Stomach (tissue), 9 donors: ENCODE results near the gene PLN. TPM values are rescaled to one million over a fixed set of nuclear protein-coding genes. Genes with fewer than 3 reads are reported as not detected.
A peak's percentile ranks its signal among the peaks of the same experiment; 100 is the strongest.

Source experiments
- DNase-seq, 2 donors: peaks; one replicate each; pipeline versions ENCODE4 v3.0.0 to v3.0.0-alpha.2; 2013 to 2019
- H3K27ac ChIP-seq, 5 donors: fragments of 200-600 bp in 4 of 5; sonication (generic) in 4 of 5; one replicate each; pipeline ENCODE4 v1.5.1; 2013 to 2019; ENCODE audit warnings: mild to moderate bottlenecking in 1 of 5, moderate library complexity in 1 of 5
- H3K27me3 ChIP-seq, 3 donors: fragments of 200-600 bp; sonication (generic); one replicate each; pipeline ENCODE4 v1.5.1; 2017 to 2019; ENCODE audit warnings: mixed run types in 1 of 3
- H3K36me3 ChIP-seq, 4 donors: fragments of 200-600 bp; sonication (generic); 1 replicate in 3 of 4; 2 replicates in 1 of 4; pipeline ENCODE4 v1.5.1; 2016 to 2019
- H3K4me1 ChIP-seq, 4 donors: fragments of 200-600 bp; sonication (generic); one replicate each; pipeline ENCODE4 v1.5.1; 2016 to 2019
- H3K4me3 ChIP-seq, 4 donors: fragments of 200-600 bp; sonication (generic) in 3 of 4; one replicate each; pipeline ENCODE4 v1.5.1; 2016 to 2019; ENCODE audit warnings: mild to moderate bottlenecking in 1 of 4
- H3K9me3 ChIP-seq, 4 donors: fragments of 200-600 bp; sonication (generic); one replicate each; pipeline ENCODE4 v1.5.1; 2016 to 2019
- CTCF ChIP-seq, 7 experiments: fragments of 450-650 bp in 4 of 7; fragments of 200-600 bp in 3 of 7; sonication (generic) in 3 of 7; IDR thresholded peaks; one replicate each; pipeline ENCODE4 v1.5.1; 2016 to 2019; ENCODE audit warnings: antibody characterized with exemption in 7 of 7, control low read depth in 2 of 7, mild to moderate bottlenecking in 1 of 7
- EP300 ChIP-seq: sonication (generic); formaldehyde crosslinking; IDR thresholded peaks from one replicate; pipeline ENCODE4 v1.6.1; 2017; ENCODE audit warnings: antibody characterized with exemption
- POLR2A ChIP-seq, 4 donors: fragments of 450-650 bp; IDR thresholded peaks; one replicate each; pipeline ENCODE4 v1.6.1; 2016; ENCODE audit warnings: antibody characterized with exemption in 4 of 4, control low read depth in 2 of 4, mild to moderate bottlenecking in 1 of 4, moderate library complexity in 1 of 4
- POLR2AphosphoS5 ChIP-seq, 3 donors: sonication (generic); formaldehyde crosslinking; IDR thresholded peaks; one replicate each; pipeline ENCODE4 v1.6.1; 2016; ENCODE audit warnings: antibody characterized with exemption in 3 of 3
- WGBS, 5 donors: extraction: QIAGEN DNeasy Blood & Tissue Kit in 3 of 5; methylation state at CpG; one replicate each; pipeline versions ENCODE4 v1.1.5 to v1.1.7; 2013 to 2018; 5-methylcytosine and 5-hydroxymethylcytosine counted together
- intact Hi-C: fragments of 100-400 bp; cut with DNase I; formaldehyde crosslinking; loops from one replicate; pipeline ENCODE4 v1.15.1; 2023; ENCODE audit warnings: low total_unique reads
- polyA plus RNA-seq, 3 donors: library from polyadenylated mRNA; stranded (reverse); fragments of 200-250 nt; gene quantifications; one replicate each; pipeline ENCODE4 v1.2.3, GENCODE V29; 2013
- total RNA-seq, 5 donors: library from RNA; depleted of rRNA; stranded (reverse); fragments of >200 nt; gene quantifications; one replicate each; pipeline versions ENCODE4 v1.1.0 to v1.2.3, GENCODE V29; 2014 to 2016
- donor health status: healthy with polysubstance abuse.
- donor health status: Bipolar disorder and iron deficiency.
- donor health status: healthy.

Gene PLN
- total and polyA plus RNA-seq, 8 donors = 2.3 to 158 (median 27.6) TPM

DNA sequence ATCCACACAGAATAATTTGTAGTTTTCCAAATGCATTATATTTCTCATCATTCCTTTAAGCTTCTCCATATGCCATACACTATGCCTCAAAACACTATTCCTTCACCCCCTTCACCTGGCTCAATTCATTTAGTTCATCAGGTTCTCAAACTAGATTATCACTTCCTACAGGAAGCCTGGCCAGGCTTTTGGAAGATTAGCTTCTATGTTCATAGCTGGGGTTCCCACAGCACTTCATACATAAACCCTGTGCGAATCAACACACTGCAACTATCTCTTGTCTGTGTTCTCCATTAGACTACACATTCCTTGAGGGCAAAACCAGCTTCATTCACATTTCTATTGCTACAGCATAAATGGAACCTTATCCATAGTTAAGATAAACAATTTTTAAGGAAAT, 40.5 kb upstream of the PLN start:
- Histone ChIP-seq H3K9me3 (no peaks in the 10 kb centered on the region), H3K4me3 (no peak overlapping the region), H3K4me1 (peaks cover 0 to 7% (median 0%) of the 10 kb centered on the region in 4 donors), H3K36me3 (peaks cover 0 to 17% (median 13%) of the 10 kb centered on the region in 4 donors), H3K27me3 (no peaks in the 10 kb centered on the region), H3K27ac (no peak overlapping the region)
- intact Hi-C loops = loop anchor here (10.0 kb wide), 1 partner anchor 223 kb away; no protein-coding TSS in a partner anchor
- TF ChIP-seq CTCF (IDR thresholded peaks at IDR 0.05) = no peak
- no peak for TF ChIP-seq POLR2AphosphoS5 (IDR thresholded peaks at IDR 0.05)
- TF ChIP-seq EP300 = no peak
- no peak for TF ChIP-seq POLR2A (IDR thresholded peaks at IDR 0.05)
- DNase-seq = no peak
- WGBS, 5 donors = 93 to 98% (median 96%) methylated on average over 1 of the region's 1 CpG

DNA sequence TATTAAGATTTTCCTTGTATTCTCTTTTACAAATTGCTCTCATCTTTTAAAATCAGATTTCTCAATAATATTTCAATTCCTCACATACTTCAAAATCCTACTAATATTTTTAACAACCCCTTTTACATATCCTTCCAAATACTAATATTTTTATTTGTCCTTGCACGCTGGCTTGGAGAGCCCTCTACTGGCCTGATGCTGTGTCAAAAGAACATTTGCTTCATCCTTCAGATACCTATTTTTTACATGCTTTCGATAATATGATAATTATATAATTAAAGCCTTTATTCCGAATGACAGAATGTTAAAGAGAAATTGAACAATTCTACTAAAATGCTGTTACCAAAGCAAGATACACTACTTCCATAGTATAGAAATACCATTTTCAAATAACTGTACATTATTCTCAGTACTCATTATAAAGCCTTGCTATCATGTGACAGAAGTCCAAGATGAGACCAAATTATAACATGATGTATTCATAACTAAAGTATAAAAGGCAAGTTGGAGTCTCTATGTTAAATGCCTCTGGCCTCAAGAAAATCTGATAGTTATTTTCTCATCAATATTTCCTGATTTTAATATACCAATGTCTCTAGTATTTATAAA, 39.0 kb upstream of the PLN start:
- 55 to 68% (median 65%) methylated on average over 3 of the region's 3 CpGs for WGBS, 5 donors
- Histone ChIP-seq H3K9me3 (no peaks in the 10 kb centered on the region), H3K4me1 (peaks cover 0 to 7% (median 0%) of the 10 kb centered on the region in 4 donors), H3K36me3 (peaks cover 0 to 11% (median 10%) of the 10 kb centered on the region in 4 donors), H3K4me3 (no peak overlapping the region), H3K27ac (no peak overlapping the region), H3K27me3 (no peaks in the 10 kb centered on the region)
- TF ChIP-seq POLR2A (IDR thresholded peaks at IDR 0.05) (no peak), EP300 (no peak), CTCF (IDR thresholded peaks at IDR 0.05) (peak in 4 of 7 experiments; percentile 16 to 36 (median 30)), POLR2AphosphoS5 (IDR thresholded peaks at IDR 0.05) (no peak)
- intact Hi-C loops = loop anchor here (10.0 kb wide), 1 partner anchor 224 kb away; no protein-coding TSS in a partner anchor
- DNase-seq = peak in 1 of 2 donors; percentile 48

DNA sequence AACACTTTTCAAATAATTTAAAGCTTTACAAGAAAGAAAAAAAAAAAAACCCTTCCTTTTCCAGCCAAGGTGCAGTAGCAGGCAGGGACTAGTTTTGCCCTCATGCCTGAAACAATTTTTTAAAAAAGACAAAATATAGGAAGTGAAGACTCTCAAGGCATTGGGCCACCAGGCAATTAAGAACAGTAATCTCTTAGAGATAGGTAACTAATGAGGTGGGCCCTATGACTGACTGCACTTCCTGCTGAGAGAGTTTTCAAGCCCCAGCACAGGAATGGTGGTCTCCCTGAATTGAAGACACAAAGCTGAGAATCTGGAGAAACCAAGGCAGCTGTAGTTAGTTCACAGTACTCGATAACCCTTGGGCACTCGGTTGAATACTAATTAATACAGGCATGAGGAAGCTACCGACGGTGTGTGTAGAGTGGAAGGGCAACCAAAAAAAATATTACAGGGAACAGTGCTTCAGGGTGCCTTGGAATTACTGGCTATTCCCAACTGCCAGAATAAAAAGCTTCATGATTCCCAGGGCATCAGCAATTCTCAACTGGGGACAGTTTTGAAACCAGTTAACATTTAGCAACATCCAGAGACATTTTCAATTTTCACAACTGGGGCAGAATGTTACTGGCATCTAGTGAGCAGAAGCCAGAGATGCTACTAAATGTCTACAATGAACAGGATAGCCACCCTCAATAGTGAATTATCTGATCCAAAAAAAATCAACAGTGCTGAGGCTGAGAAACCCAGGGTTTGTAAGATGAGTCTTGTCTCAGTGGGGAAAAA, 36.0 kb upstream of the PLN start:
- TF ChIP-seq POLR2A (IDR thresholded peaks at IDR 0.05) (no peak), POLR2AphosphoS5 (IDR thresholded peaks at IDR 0.05) (no peak), CTCF (IDR thresholded peaks at IDR 0.05) (no peak), EP300 (no peak)
- H3K4me1 ChIP-seq = peaks cover 0 to 7% (median 0%) of the 10 kb centered on the region in 4 donors
- no peaks in the 10 kb centered on the region for H3K36me3 ChIP-seq
- no peak overlapping the region for H3K27ac ChIP-seq
- H3K27me3 ChIP-seq = no peaks in the 10 kb centered on the region
- DNase-seq = no peak
- intact Hi-C loops = no loop called here
- H3K4me3 ChIP-seq = no peak overlapping the region
- H3K9me3 ChIP-seq = no peaks in the 10 kb centered on the region
- WGBS, 5 donors = 89 to 95% (median 94%) methylated on average over 4 of the region's 4 CpGs

- DNase-seq = no peak
- TF ChIP-seq CTCF (IDR thresholded peaks at IDR 0.05) (no peak), POLR2A (IDR thresholded peaks at IDR 0.05) (no peak), POLR2AphosphoS5 (IDR thresholded peaks at IDR 0.05) (no peak), EP300 (no peak)
- peaks cover 0 to 4% (median 0%) of the 10 kb centered on the region in 4 donors for H3K4me1 ChIP-seq
- no peaks in the 10 kb centered on the region for H3K9me3 ChIP-seq
- no peak overlapping the region for H3K27ac ChIP-seq
- no peak overlapping the region for H3K4me3 ChIP-seq
- WGBS, 5 donors = 70 to 79% (median 76%) methylated on average over 3 of the region's 3 CpGs
- intact Hi-C loops = no loop called here
- H3K27me3 ChIP-seq = no peaks in the 10 kb centered on the region
- no peaks in the 10 kb centered on the region for H3K36me3 ChIP-seq
These were observed 33.4 kb upstream of the PLN start for GRCh38 chr6:118514689-118515088.
